PC-3 (cell line): ENCODE results near the gene XCR1.

ENCODE experiments used
- EZH2 ChIP-seq: fragments of 300-600 bp; sonication (generic); IDR thresholded peaks from one replicate; pipeline ENCODE4 v1.6.1; 2017; ENCODE audit warnings: antibody characterized with exemption, mild to moderate bottlenecking, low read length; ENCODE audit not compliant: unreplicated experiment
- TF ChIP-seq, protein P1 (sequence below): fragments of 300-600 bp; sonication (generic); conservative IDR thresholded peaks from 2 replicates; pipeline ENCODE4 v1.5.1; 2017; ENCODE audit warnings: antibody characterized with exemption, low read depth, mild to moderate bottlenecking, low read length

DNA sequence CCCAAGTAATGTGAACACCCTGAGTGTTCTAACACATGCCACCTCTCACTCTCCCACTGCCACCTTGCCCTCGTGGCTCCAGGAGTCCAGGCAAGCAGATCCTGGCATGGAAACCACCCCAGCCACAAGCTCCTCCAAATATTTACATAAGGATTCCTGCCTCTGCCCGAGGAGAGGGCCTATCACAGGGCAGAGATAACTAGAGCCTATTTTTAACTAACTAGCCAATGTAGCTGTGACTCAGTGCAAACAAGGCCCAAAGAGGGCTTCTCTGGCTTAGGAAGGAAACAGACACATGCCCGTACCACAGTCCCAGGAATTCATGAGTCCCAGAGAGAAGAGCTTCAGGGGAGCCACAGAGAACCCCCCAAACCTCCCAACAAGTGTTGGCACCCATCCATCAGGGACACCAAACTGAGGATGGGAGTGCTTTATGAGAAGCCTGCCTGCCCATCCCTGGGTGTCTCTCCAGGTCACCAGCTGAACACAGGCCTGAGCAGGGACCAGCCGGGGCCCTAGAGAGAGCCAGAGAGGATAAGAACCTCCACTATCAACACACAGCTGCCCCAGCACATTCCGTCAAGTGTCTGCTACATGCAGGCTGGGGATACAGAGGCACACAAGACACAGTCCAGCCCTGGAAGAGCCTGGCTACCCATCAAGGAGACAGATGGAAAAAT lies 40.8 kb downstream of the XCR1 start:
- TF ChIP-seq, protein P1, sequence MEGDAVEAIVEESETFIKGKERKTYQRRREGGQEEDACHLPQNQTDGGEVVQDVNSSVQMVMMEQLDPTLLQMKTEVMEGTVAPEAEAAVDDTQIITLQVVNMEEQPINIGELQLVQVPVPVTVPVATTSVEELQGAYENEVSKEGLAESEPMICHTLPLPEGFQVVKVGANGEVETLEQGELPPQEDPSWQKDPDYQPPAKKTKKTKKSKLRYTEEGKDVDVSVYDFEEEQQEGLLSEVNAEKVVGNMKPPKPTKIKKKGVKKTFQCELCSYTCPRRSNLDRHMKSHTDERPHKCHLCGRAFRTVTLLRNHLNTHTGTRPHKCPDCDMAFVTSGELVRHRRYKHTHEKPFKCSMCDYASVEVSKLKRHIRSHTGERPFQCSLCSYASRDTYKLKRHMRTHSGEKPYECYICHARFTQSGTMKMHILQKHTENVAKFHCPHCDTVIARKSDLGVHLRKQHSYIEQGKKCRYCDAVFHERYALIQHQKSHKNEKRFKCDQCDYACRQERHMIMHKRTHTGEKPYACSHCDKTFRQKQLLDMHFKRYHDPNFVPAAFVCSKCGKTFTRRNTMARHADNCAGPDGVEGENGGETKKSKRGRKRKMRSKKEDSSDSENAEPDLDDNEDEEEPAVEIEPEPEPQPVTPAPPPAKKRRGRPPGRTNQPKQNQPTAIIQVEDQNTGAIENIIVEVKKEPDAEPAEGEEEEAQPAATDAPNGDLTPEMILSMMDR, result no peak
- TF ChIP-seq EZH2, result no peak
